Astrocyte (in vitro differentiated cells and primary cell): ENCODE results near the gene SUSD2. TPM values are rescaled to one million over a fixed set of nuclear protein-coding genes. Genes with fewer than 3 reads are reported as not detected.
A peak's percentile ranks its signal among the peaks of the same experiment; 100 is the strongest.

Experiments
- DNase-seq: peaks from one replicate; pipeline ENCODE4 v3.0.0-alpha.2; 2010; ENCODE audit warnings: low read depth
- FAIRE-seq: peaks from 2 replicates; lab custom pipeline; 2011; peaks lifted over from hg19 to GRCh38; lab: Jason Lieb, UNC
- H2AFZ ChIP-seq: 2 replicates; pipeline ENCODE4 v1.6.0; 2012; ENCODE audit warnings: low read depth, low read length, inconsistent platforms
- H3K27ac ChIP-seq: 2 replicates; pipeline ENCODE4 v1.5.1; 2011; ENCODE audit warnings: low read depth, low read length, inconsistent platforms
- H3K27me3 ChIP-seq: 2 replicates; pipeline ENCODE4 v1.6.0; 2011; ENCODE audit warnings: low read length, inconsistent platforms; ENCODE audit not compliant: insufficient read depth
- H3K36me3 ChIP-seq: 2 replicates; pipeline ENCODE4 v1.5.1; 2011; ENCODE audit warnings: low read length, inconsistent platforms; ENCODE audit not compliant: insufficient read depth
- H3K4me1 ChIP-seq: 2 replicates; pipeline ENCODE4 v1.5.1; 2011; ENCODE audit warnings: low read length, inconsistent platforms; ENCODE audit not compliant: insufficient read depth
- H3K4me2 ChIP-seq: 2 replicates; pipeline ENCODE4 v1.6.0; 2012; ENCODE audit warnings: low read length, inconsistent platforms
- H3K4me3 ChIP-seq: 2 replicates; pipeline ENCODE4 v1.5.1; 2011; ENCODE audit warnings: low read depth, mild to moderate bottlenecking, low read length, inconsistent platforms; ENCODE audit not compliant: insufficient read depth
- H3K79me2 ChIP-seq: 2 replicates; pipeline ENCODE4 v1.6.0; 2012; ENCODE audit warnings: mild to moderate bottlenecking, low read length, inconsistent platforms; ENCODE audit not compliant: insufficient read depth
- H3K9ac ChIP-seq: 2 replicates; pipeline ENCODE4 v1.6.0; 2012; ENCODE audit warnings: mild to moderate bottlenecking, low read length, inconsistent platforms
- H3K9me3 ChIP-seq: 2 replicates; pipeline ENCODE4 v1.5.1; 2012; ENCODE audit warnings: low read depth, mild to moderate bottlenecking, low read length, inconsistent platforms; ENCODE audit not compliant: insufficient read depth
- H4K20me1 ChIP-seq: 2 replicates; pipeline ENCODE4 v1.6.0; 2012; ENCODE audit warnings: low read length, inconsistent platforms; ENCODE audit not compliant: insufficient read depth
- H3K27ac Mint-ChIP-seq: one replicate; pipeline ENCODE4 v1.8.0; 2021; ENCODE audit warnings: mild to moderate bottlenecking, mixed read lengths; ENCODE audit not compliant: unreplicated experiment
- H3K27me3 Mint-ChIP-seq: one replicate; pipeline ENCODE4 v1.8.0; 2021; ENCODE audit warnings: low read depth, mixed read lengths; ENCODE audit not compliant: unreplicated experiment
- H3K36me3 Mint-ChIP-seq: one replicate; pipeline ENCODE4 v1.8.0; 2021; ENCODE audit warnings: low read depth, mixed read lengths; ENCODE audit not compliant: unreplicated experiment
- H3K4me1 Mint-ChIP-seq: one replicate; pipeline ENCODE4 v1.8.0; 2021; ENCODE audit warnings: low read depth, mixed read lengths; ENCODE audit not compliant: unreplicated experiment
- H3K4me3 Mint-ChIP-seq: one replicate; pipeline ENCODE4 v1.8.0; 2021; ENCODE audit warnings: mild to moderate bottlenecking, moderate library complexity, mixed read lengths; ENCODE audit not compliant: unreplicated experiment
- H3K9me3 Mint-ChIP-seq: one replicate; pipeline ENCODE4 v1.8.0; 2021; ENCODE audit warnings: mild to moderate bottlenecking, mixed read lengths; ENCODE audit not compliant: unreplicated experiment
- CTCF ChIP-seq: IDR thresholded peaks from 2 replicates; pipeline ENCODE4 v1.5.1; 2011; ENCODE audit warnings: low read depth, mild to moderate bottlenecking, inconsistent platforms, low read length, moderate library complexity; ENCODE audit not compliant: insufficient read depth
- EZH2 ChIP-seq: IDR thresholded peaks from 2 replicates; pipeline ENCODE4 v1.6.1; 2012; ENCODE audit warnings: mild to moderate bottlenecking, low read length, inconsistent platforms; ENCODE audit not compliant: insufficient read depth
- total RNA-seq: library from RNA; stranded (reverse); gene quantifications from 2 replicates; pipeline ENCODE4 v1.2.1, GENCODE V29; 2021

Gene SUSD2
- total RNA-seq, 1 donor from 2014 or later, result 0.77 TPM

- peaks cover 23% of the 10 kb centered on the region for H3K4me1 ChIP-seq
- no peak overlapping the region for H2AFZ ChIP-seq
- Mint-ChIP-seq H3K27me3 (no peaks in the 10 kb centered on the region), H3K36me3 (peaks cover 17% of the 10 kb centered on the region), H3K27ac (no peak overlapping the region), H3K4me3 (no peak overlapping the region), H3K4me1 (peaks cover 21% of the 10 kb centered on the region), H3K9me3 (no peaks in the 10 kb centered on the region)
- no peak overlapping the region for H3K9ac ChIP-seq
- H3K27me3 ChIP-seq, result no peaks in the 10 kb centered on the region
- peaks cover 2% of the 10 kb centered on the region for H3K36me3 ChIP-seq
- peaks cover 61% of the 10 kb centered on the region for H4K20me1 ChIP-seq
- H3K79me2 ChIP-seq, result no peaks in the 10 kb centered on the region
- TF ChIP-seq EZH2 (no peak), CTCF (no peak)
- DNase-seq (peak; percentile 84), FAIRE-seq (no peak)
- H3K9me3 ChIP-seq, result no peaks in the 10 kb centered on the region
- peak overlapping the region; percentile 63 for H3K4me2 ChIP-seq
- H3K4me3 ChIP-seq, result no peak overlapping the region
- peak overlapping the region; percentile 30 for H3K27ac ChIP-seq
These were observed 34.4 kb upstream of the SUSD2 start for GRCh38 chr22:24146791-24147353.

- no peaks in the 10 kb centered on the region for H3K79me2 ChIP-seq
- FAIRE-seq (no peak), DNase-seq (no peak)
- no peak for TF ChIP-seq CTCF
- TF ChIP-seq EZH2, result no peak
- Mint-ChIP-seq H3K36me3 (peaks cover 20% of the 10 kb centered on the region), H3K4me3 (no peak overlapping the region), H3K27ac (peak overlapping the region; percentile 58), H3K27me3 (no peaks in the 10 kb centered on the region), H3K9me3 (no peaks in the 10 kb centered on the region), H3K4me1 (peaks cover 19% of the 10 kb centered on the region)
- no peaks in the 10 kb centered on the region for H3K27me3 ChIP-seq
- H3K36me3 ChIP-seq, result peaks cover 2% of the 10 kb centered on the region
- no peaks in the 10 kb centered on the region for H3K9me3 ChIP-seq
- no peak overlapping the region for H3K4me3 ChIP-seq
- no peak overlapping the region for H3K9ac ChIP-seq
- H4K20me1 ChIP-seq, result peaks cover 55% of the 10 kb centered on the region
- no peak overlapping the region for H2AFZ ChIP-seq
- H3K4me2 ChIP-seq, result no peak overlapping the region
- H3K27ac ChIP-seq, result no peak overlapping the region
- H3K4me1 ChIP-seq, result peaks cover 21% of the 10 kb centered on the region
These were observed 33.6 kb upstream of the SUSD2 start for GRCh38 chr22:24147666-24148065.
